Keratinocyte (primary cell): Measurements from ENCODE around the gene NTNG2. TPM values are rescaled to one million over a fixed set of nuclear protein-coding genes. Genes with fewer than 3 reads are reported as not detected.

Source experiments
- DNase-seq: peaks from one replicate; pipeline ENCODE4 v3.0.0-alpha.2; 2011; ENCODE audit warnings: low read depth, missing footprints, low spot score
- FAIRE-seq: peaks from 2 replicates; lab custom pipeline; 2011; peaks lifted over from hg19 to GRCh38; lab: Jason Lieb, UNC
- H2AFZ ChIP-seq: 2 replicates; pipeline ENCODE4 v1.6.0; 2012; ENCODE audit warnings: low read length, control low read depth, inconsistent platforms; ENCODE audit not compliant: control insufficient read depth
- H3K27ac ChIP-seq: 2 replicates; pipeline ENCODE4 v1.5.1; 2011; ENCODE audit warnings: low read length; ENCODE audit not compliant: control insufficient read depth, insufficient read depth
- H3K27me3 ChIP-seq: 3 replicates; pipeline ENCODE4 v1.6.0; 2011; ENCODE audit warnings: low read length; ENCODE audit not compliant: control insufficient read depth, insufficient read depth; ENCODE audit errors: extremely low read depth
- H3K36me3 ChIP-seq, 2 experiments: 2 replicates in 1 of 2; 3 replicates in 1 of 2; pipeline ENCODE4 v1.5.1; 2011; ENCODE audit warnings: low read length in 2 of 2, mild to moderate bottlenecking in 1 of 2; ENCODE audit not compliant: control insufficient read depth in 2 of 2, insufficient read depth in 2 of 2; ENCODE audit errors: extremely low read depth in 1 of 2
- H3K4me1 ChIP-seq: 3 replicates; pipeline ENCODE4 v1.5.1; 2011; ENCODE audit warnings: low read length; ENCODE audit not compliant: control insufficient read depth, insufficient read depth; ENCODE audit errors: extremely low read depth
- H3K4me2 ChIP-seq: 3 replicates; pipeline ENCODE4 v1.6.0; 2011; ENCODE audit warnings: low read depth, low read length; ENCODE audit not compliant: control insufficient read depth, insufficient read depth; ENCODE audit errors: extremely low read depth
- H3K4me3 ChIP-seq, 3 experiments: fragments of 200-600 bp in 1 of 3; sonication (generic) in 1 of 3; 2 replicates in 2 of 3; 3 replicates in 1 of 3; pipeline ENCODE4 v1.5.1; 2011 to 2016; ENCODE audit warnings: low read length in 3 of 3, mild to moderate bottlenecking in 3 of 3, control low read depth in 2 of 3, inconsistent platforms in 1 of 3, low read depth in 1 of 3, mixed read lengths in 1 of 3, mixed run types in 1 of 3, moderate library complexity in 1 of 3; ENCODE audit not compliant: control insufficient read depth in 2 of 3, insufficient read depth in 2 of 3; ENCODE audit errors: extremely low read depth in 1 of 3
- H3K79me2 ChIP-seq: 2 replicates; pipeline ENCODE4 v1.6.0; 2012; ENCODE audit warnings: low read length; ENCODE audit not compliant: control insufficient read depth, insufficient read depth
- H3K9ac ChIP-seq: 3 replicates; pipeline ENCODE4 v1.6.0; 2011; ENCODE audit warnings: low read length; ENCODE audit not compliant: control insufficient read depth, insufficient read depth; ENCODE audit errors: extremely low read depth
- H3K9me1 ChIP-seq: 3 replicates; pipeline ENCODE4 v1.6.0; 2011; ENCODE audit warnings: low read length; ENCODE audit not compliant: control insufficient read depth, insufficient read depth; ENCODE audit errors: extremely low read depth
- H3K9me3 ChIP-seq: 2 replicates; pipeline ENCODE4 v1.5.1; 2012; ENCODE audit warnings: low read depth, low read length; ENCODE audit not compliant: control insufficient read depth
- H4K20me1 ChIP-seq: 3 replicates; pipeline ENCODE4 v1.6.0; 2011; ENCODE audit warnings: low read length; ENCODE audit not compliant: control insufficient read depth, insufficient read depth; ENCODE audit errors: extremely low read depth
- EZH2 ChIP-seq: IDR thresholded peaks from one replicate; pipeline ENCODE4 v1.6.1; 2012; ENCODE audit warnings: inconsistent platforms, mild to moderate bottlenecking, low read length, moderate library complexity
- dilution Hi-C: fragments of 300-500 bp; cut with MboI; formaldehyde crosslinking; loops from one replicate; pipeline ENCODE4 v1.7.0; 2020; ENCODE audit warnings: low sequenced_read_pairs; ENCODE audit not compliant: extremely low pct_ligation_motif_present
- polyA plus RNA-seq, 5 experiments: library from polyadenylated mRNA; depleted of rRNA in 3 of 5; stranded (reverse) in 3 of 5; stranded (forward) in 1 of 5; unstranded in 1 of 5; fragments of >200 nt; gene quantifications; 1 replicate in 1 of 5; 2 replicates in 3 of 5; 3 replicates in 1 of 5; pipeline versions ENCODE4 v1.2.1 to v1.2.3, GENCODE V29; 2011 to 2012; ENCODE audit warnings: missing spikeins in 2 of 5, low read depth in 1 of 5, low replicate concordance in 1 of 5
- TF ChIP-seq, protein P1 (sequence below), 3 experiments: IDR thresholded peaks in 1 of 3; conservative IDR thresholded peaks in 1 of 3; optimal IDR thresholded peaks in 1 of 3; 2 replicates in 2 of 3; 3 replicates in 1 of 3; pipeline versions ENCODE3 to v1.5.1; 2011; ENCODE audit warnings: low read length in 3 of 3, mild to moderate bottlenecking in 3 of 3, moderate library complexity in 2 of 3, control low read depth in 1 of 3, inconsistent platforms in 1 of 3; ENCODE audit not compliant: insufficient read depth in 2 of 3; ENCODE audit errors: extremely low read depth in 1 of 3

Gene NTNG2
- polyA plus RNA-seq, 1 donor (not counting 4 experiments of a cell fraction or from before 2014, with no cell fraction given), result 0.05 TPM

DNA sequence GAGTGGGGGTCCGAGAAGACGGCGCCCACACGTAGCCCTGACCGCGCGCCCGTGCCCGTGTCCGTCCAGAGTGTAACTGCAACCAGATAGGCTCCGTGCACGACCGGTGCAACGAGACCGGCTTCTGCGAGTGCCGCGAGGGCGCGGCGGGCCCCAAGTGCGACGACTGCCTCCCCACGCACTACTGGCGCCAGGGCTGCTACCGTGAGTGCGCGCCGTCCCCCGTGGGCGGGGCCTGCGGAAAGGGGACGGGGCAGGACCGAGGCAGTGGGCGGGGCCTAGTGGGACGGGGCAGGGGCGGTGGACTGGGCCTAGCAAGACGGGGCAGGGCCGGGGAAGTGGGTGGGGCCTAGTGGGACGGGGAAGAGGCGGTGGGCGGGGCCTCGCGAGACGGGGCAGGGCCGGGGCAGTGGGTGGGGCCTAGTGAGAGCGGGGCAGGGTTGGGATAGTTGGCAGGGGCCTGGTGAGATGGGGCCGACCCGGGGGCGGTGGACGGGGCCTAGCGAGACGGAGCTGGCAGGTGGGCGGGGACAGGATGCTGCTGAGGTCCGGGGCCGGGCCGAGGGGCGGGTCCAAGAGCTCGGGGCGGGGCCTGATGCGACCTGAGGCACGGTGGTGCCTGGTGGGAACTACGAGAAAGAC, 79.1 kb downstream of the NTNG2 start:
- H4K20me1 ChIP-seq, result peaks cover 4% of the 10 kb centered on the region
- peak; percentile 44 for FAIRE-seq
- peak overlapping the region; percentile 84 for H2AFZ ChIP-seq
- peak overlapping the region; percentile 47 for H3K9ac ChIP-seq
- TF ChIP-seq, protein P1, sequence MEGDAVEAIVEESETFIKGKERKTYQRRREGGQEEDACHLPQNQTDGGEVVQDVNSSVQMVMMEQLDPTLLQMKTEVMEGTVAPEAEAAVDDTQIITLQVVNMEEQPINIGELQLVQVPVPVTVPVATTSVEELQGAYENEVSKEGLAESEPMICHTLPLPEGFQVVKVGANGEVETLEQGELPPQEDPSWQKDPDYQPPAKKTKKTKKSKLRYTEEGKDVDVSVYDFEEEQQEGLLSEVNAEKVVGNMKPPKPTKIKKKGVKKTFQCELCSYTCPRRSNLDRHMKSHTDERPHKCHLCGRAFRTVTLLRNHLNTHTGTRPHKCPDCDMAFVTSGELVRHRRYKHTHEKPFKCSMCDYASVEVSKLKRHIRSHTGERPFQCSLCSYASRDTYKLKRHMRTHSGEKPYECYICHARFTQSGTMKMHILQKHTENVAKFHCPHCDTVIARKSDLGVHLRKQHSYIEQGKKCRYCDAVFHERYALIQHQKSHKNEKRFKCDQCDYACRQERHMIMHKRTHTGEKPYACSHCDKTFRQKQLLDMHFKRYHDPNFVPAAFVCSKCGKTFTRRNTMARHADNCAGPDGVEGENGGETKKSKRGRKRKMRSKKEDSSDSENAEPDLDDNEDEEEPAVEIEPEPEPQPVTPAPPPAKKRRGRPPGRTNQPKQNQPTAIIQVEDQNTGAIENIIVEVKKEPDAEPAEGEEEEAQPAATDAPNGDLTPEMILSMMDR (optimal IDR thresholded peaks at IDR 0.05 in 1 of 3, IDR thresholded peaks at IDR 0.05 in 1 of 3, conservative IDR thresholded peaks at IDR 0.05 in 1 of 3; ENCODE audit: extremely low read depth in 1 of 3, insufficient read depth in 2 of 3, low read length in 3 of 3), result peak in 1 of 3 experiments; percentile 1
- TF ChIP-seq EZH2, result no peak
- no peaks in the 10 kb centered on the region for H3K79me2 ChIP-seq
- peak overlapping the region; percentile 85 for H3K4me2 ChIP-seq
- H3K27ac ChIP-seq, result no peak overlapping the region
- DNase-seq, result peak; percentile 88
- peaks cover 56% of the 10 kb centered on the region for H3K27me3 ChIP-seq
- dilution Hi-C loops, result no loop called here
- no peaks in the 10 kb centered on the region for H3K9me3 ChIP-seq
- peak overlapping the region; percentile 47 to 68 (median 57) for H3K4me3 ChIP-seq
- peaks cover 6% of the 10 kb centered on the region for H3K4me1 ChIP-seq
- H3K9me1 ChIP-seq, result no peaks in the 10 kb centered on the region
- no peaks in the 10 kb centered on the region for H3K36me3 ChIP-seq

DNA sequence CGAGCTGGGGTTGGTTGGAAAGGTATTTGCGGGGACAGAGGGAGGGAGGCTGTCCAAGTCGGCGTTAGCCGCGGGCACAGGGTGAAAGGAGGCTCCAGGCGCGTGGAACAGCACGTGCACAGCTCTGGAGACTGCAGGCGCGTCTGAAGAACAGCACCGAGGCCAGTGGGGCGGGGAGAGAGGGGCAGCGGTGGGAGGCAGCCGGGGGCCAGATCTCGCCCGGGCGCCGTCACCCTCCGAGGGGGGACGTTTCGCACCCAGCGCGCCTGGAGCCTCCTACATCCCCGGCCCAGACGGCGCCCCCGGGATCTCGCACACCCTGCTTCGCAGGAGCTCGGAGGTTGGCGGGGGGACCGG, 79.6 kb downstream of the NTNG2 start:
- Histone ChIP-seq H3K4me3 (peak overlapping the region; percentile 47 to 68 (median 57)), H2AFZ (peak overlapping the region; percentile 84), H3K4me2 (peak overlapping the region; percentile 85), H3K9me1 (no peaks in the 10 kb centered on the region), H3K27me3 (peaks cover 59% of the 10 kb centered on the region), H4K20me1 (peaks cover 4% of the 10 kb centered on the region), H3K79me2 (no peaks in the 10 kb centered on the region), H3K27ac (no peak overlapping the region), H3K9me3 (no peaks in the 10 kb centered on the region), H3K4me1 (peaks cover 6% of the 10 kb centered on the region), H3K9ac (peak overlapping the region; percentile 47), H3K36me3 (no peaks in the 10 kb centered on the region)
- dilution Hi-C loops, result no loop called here
- DNase-seq (no peak), FAIRE-seq (no peak)
- TF ChIP-seq, protein P1 (optimal IDR thresholded peaks at IDR 0.05 in 1 of 3, IDR thresholded peaks at IDR 0.05 in 1 of 3, conservative IDR thresholded peaks at IDR 0.05 in 1 of 3; ENCODE audit: extremely low read depth in 1 of 3, insufficient read depth in 2 of 3, low read length in 3 of 3), result no peak
- no peak for TF ChIP-seq EZH2
